ENCODE data around the gene SNX25. TPM values are rescaled to one million over a fixed set of nuclear protein-coding genes. Genes with fewer than 3 reads are reported as not detected.

SNX25 gene
- total RNA-seq, 4 donors from 2014 or later, result 12.4 to 92.4 (median 17.8) TPM

- Histone ChIP-seq H3K36me3 (no peaks in the 10 kb centered on the region), H3K4me3 (no peak overlapping the region), H3K27me3 (no peaks in the 10 kb centered on the region), H3K4me1 (no peaks in the 10 kb centered on the region), H3K9me3 (no peaks in the 10 kb centered on the region), H3K27ac (no peak overlapping the region)
- TF ChIP-seq POLR2A (IDR thresholded peaks at IDR 0.05) (no peak), CTCF (IDR thresholded peaks at IDR 0.05) (no peak)
- no peak for DNase-seq
Measured at GRCh38 chr4:185244763-185245162, 35.4 kb downstream of the SNX25 start.

- Histone ChIP-seq H3K27ac (no peak overlapping the region), H3K36me3 (no peaks in the 10 kb centered on the region)
Measured at GRCh38 chr4:185246453-185246852, 37.1 kb downstream of the SNX25 start.

GRCh38 chr4:185247151-185247550 is 37.8 kb downstream of the SNX25 start:
- TF ChIP-seq CTCF (IDR thresholded peaks at IDR 0.05) (no peak), POLR2A (IDR thresholded peaks at IDR 0.05) (no peak)
- H3K27ac ChIP-seq, result no peak overlapping the region
- no peak for DNase-seq
- H3K4me1 ChIP-seq, result no peaks in the 10 kb centered on the region
- H3K27me3 ChIP-seq, result no peaks in the 10 kb centered on the region
- H3K36me3 ChIP-seq, result no peaks in the 10 kb centered on the region
- H3K9me3 ChIP-seq, result no peaks in the 10 kb centered on the region
- H3K4me3 ChIP-seq, result no peak overlapping the region

More at GRCh38 chr4:185246453-185246852, 37.1 kb downstream of the SNX25 start:
- Histone ChIP-seq H3K27me3 (no peaks in the 10 kb centered on the region), H3K4me1 (no peaks in the 10 kb centered on the region), H3K9me3 (no peaks in the 10 kb centered on the region), H3K4me3 (no peak overlapping the region)
- TF ChIP-seq CTCF (IDR thresholded peaks at IDR 0.05), result no peak
- TF ChIP-seq POLR2A (IDR thresholded peaks at IDR 0.05), result no peak
- DNase-seq, result no peak

- TF ChIP-seq CTCF (IDR thresholded peaks at IDR 0.05), result no peak
- no peak for TF ChIP-seq POLR2A (IDR thresholded peaks at IDR 0.05)
- Histone ChIP-seq H3K4me1 (no peaks in the 10 kb centered on the region), H3K4me3 (no peak overlapping the region), H3K9me3 (no peaks in the 10 kb centered on the region), H3K36me3 (no peaks in the 10 kb centered on the region), H3K27ac (no peak overlapping the region), H3K27me3 (no peaks in the 10 kb centered on the region)
- DNase-seq, result no peak
Measured at GRCh38 chr4:185248393-185249039, 39.1 kb downstream of the SNX25 start.

- Histone ChIP-seq H3K27ac (no peak overlapping the region), H3K4me3 (no peak overlapping the region), H3K27me3 (no peaks in the 10 kb centered on the region), H3K9me3 (no peaks in the 10 kb centered on the region), H3K36me3 (no peaks in the 10 kb centered on the region), H3K4me1 (no peaks in the 10 kb centered on the region)
- DNase-seq, result no peak
- no peak for TF ChIP-seq POLR2A (IDR thresholded peaks at IDR 0.05)
- no peak for TF ChIP-seq CTCF (IDR thresholded peaks at IDR 0.05)
Measured at GRCh38 chr4:185249105-185249504, 39.7 kb downstream of the SNX25 start.

Measured in Peyer's patch (tissue), 4 donors.